H1 (cell line): ENCODE data around the gene LINC01488.

Source experiments
- CEBPB ChIP-seq: IDR thresholded peaks from 2 replicates; pipeline ENCODE4 v1.6.1; 2012; ENCODE audit warnings: low read depth, low read length
- CTCF ChIP-seq, 3 experiments: IDR thresholded peaks; 1 replicate in 2 of 3; 2 replicates in 1 of 3; pipeline versions ENCODE4 v1.5.1 to v1.6.1; 2011; ENCODE audit warnings: low read length in 3 of 3, mild to moderate bottlenecking in 3 of 3, inconsistent platforms in 2 of 3, low read depth in 1 of 3, moderate library complexity in 1 of 3; ENCODE audit not compliant: insufficient read depth in 1 of 3; ENCODE audit errors: control extremely low read depth in 1 of 3
- GABPA ChIP-seq: IDR thresholded peaks from 2 replicates; pipeline ENCODE4 v1.6.1; 2011; ENCODE audit warnings: mild to moderate bottlenecking, low read length, moderate library complexity, borderline replicate concordance; ENCODE audit not compliant: insufficient read depth
- KDM1A ChIP-seq: fragments of 200-600, 300-600 bp; sonication (generic); IDR thresholded peaks from 2 replicates; pipeline ENCODE4 v1.7.1; 2016; ENCODE audit warnings: mild to moderate bottlenecking, low read length, borderline replicate concordance
- POLR2A ChIP-seq, 2 experiments: IDR thresholded peaks; 1 replicate in 1 of 2; 2 replicates in 1 of 2; pipeline ENCODE4 v1.6.1; 2011; ENCODE audit warnings: low read depth in 2 of 2, low read length in 2 of 2, mild to moderate bottlenecking in 2 of 2; ENCODE audit errors: control extremely low read depth in 1 of 2
- RAD21 ChIP-seq, 2 experiments: IDR thresholded peaks in 1 of 2; conservative IDR thresholded peaks in 1 of 2; 2 replicates each; pipeline ENCODE4 v1.6.1; 2011; ENCODE audit warnings: low read depth in 2 of 2, low read length in 2 of 2, improper control_type of control experiment in 1 of 2, inconsistent platforms in 1 of 2, mild to moderate bottlenecking in 1 of 2, moderate library complexity in 1 of 2
- RFX5 ChIP-seq: IDR thresholded peaks from 2 replicates; pipeline ENCODE4 v1.6.1; 2011; ENCODE audit warnings: low read depth, low read length, improper control_type of control experiment, borderline replicate concordance
- SP2 ChIP-seq: IDR thresholded peaks from 2 replicates; pipeline ENCODE4 v1.6.1; 2012; ENCODE audit warnings: mild to moderate bottlenecking, low read length, inconsistent platforms
- TAF1 ChIP-seq: IDR thresholded peaks from 2 replicates; pipeline ENCODE4 v1.6.1; 2011; ENCODE audit warnings: mild to moderate bottlenecking, low read depth, low read length
- TEAD4 ChIP-seq: IDR thresholded peaks from 2 replicates; pipeline ENCODE4 v1.6.1; 2012; ENCODE audit warnings: low read depth, low read length, inconsistent platforms, mixed read lengths

GRCh38 chr11:69472541-69473275, 8.8 kb upstream of the LINC01488 start:
- no peak for TF ChIP-seq CEBPB
- no peak for TF ChIP-seq CTCF (IDR thresholded peaks at IDR 0.05; ENCODE audit: control extremely low read depth in 1 of 3, insufficient read depth in 1 of 3, low read depth in 1 of 3, low read length in 3 of 3)
- no peak for TF ChIP-seq SP2
- TF ChIP-seq TEAD4: no peak
- no peak for TF ChIP-seq POLR2A (IDR thresholded peaks at IDR 0.05; ENCODE audit: control extremely low read depth in 1 of 2, low read depth in 2 of 2, low read length in 2 of 2)
- no peak for TF ChIP-seq KDM1A
- TF ChIP-seq RAD21 (IDR thresholded peaks at IDR 0.05 in 1 of 2, conservative IDR thresholded peaks at IDR 0.05 in 1 of 2; ENCODE audit: low read depth in 2 of 2, low read length in 2 of 2): no peak
- TF ChIP-seq RFX5: no peak
- no peak for TF ChIP-seq GABPA
- no peak for TF ChIP-seq TAF1
